Upper lobe of left lung (tissue), 4 donors: ENCODE measurements around the gene CA6.

Experiments
- EP300 ChIP-seq, 4 donors: sonication (generic); formaldehyde crosslinking; IDR thresholded peaks; one replicate each; pipeline ENCODE4 v1.5.1; 2017; ENCODE audit warnings: antibody characterized with exemption in 4 of 4, control low read depth in 2 of 4
- POLR2A ChIP-seq, 4 donors: fragments of 450-650 bp; IDR thresholded peaks; one replicate each; pipeline ENCODE4 v1.5.1; 2016 to 2017; ENCODE audit warnings: antibody characterized with exemption in 4 of 4, mild to moderate bottlenecking in 2 of 4
- POLR2AphosphoS5 ChIP-seq, 2 donors: sonication (generic); formaldehyde crosslinking; IDR thresholded peaks; one replicate each; pipeline ENCODE4 v1.5.1; 2017; ENCODE audit warnings: antibody characterized with exemption in 2 of 2
- TF ChIP-seq, protein P1 (sequence below), 6 experiments: fragments of 450-650 bp in 4 of 6; fragments of 200-600 bp in 2 of 6; sonication (generic) in 2 of 6; IDR thresholded peaks; one replicate each; pipeline ENCODE4 v1.5.1; 2016 to 2019; ENCODE audit warnings: antibody characterized with exemption in 6 of 6

DNA sequence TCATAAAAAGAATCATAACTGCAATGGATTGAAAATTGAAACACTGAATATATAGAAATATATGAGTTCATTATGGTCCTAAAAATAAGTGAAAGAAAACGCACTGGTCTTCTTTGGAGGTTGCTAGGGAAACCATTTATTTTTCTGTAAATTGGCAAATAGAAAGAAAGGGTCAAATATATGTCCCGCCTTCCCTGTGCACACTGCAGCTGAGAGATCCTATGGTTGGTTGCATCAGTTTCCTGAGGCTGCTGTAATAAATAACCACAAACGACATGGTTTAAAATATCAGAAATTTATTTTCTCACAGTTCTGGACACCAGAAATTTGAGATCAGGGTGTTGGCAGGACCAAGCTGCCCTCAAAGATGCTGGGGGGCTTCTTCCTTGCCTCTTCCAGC, 35.0 kb downstream of the CA6 start:
- TF ChIP-seq, protein P1, sequence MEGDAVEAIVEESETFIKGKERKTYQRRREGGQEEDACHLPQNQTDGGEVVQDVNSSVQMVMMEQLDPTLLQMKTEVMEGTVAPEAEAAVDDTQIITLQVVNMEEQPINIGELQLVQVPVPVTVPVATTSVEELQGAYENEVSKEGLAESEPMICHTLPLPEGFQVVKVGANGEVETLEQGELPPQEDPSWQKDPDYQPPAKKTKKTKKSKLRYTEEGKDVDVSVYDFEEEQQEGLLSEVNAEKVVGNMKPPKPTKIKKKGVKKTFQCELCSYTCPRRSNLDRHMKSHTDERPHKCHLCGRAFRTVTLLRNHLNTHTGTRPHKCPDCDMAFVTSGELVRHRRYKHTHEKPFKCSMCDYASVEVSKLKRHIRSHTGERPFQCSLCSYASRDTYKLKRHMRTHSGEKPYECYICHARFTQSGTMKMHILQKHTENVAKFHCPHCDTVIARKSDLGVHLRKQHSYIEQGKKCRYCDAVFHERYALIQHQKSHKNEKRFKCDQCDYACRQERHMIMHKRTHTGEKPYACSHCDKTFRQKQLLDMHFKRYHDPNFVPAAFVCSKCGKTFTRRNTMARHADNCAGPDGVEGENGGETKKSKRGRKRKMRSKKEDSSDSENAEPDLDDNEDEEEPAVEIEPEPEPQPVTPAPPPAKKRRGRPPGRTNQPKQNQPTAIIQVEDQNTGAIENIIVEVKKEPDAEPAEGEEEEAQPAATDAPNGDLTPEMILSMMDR (IDR thresholded peaks at IDR 0.05), result no peak
- TF ChIP-seq POLR2A (IDR thresholded peaks at IDR 0.05), result no peak
- no peak for TF ChIP-seq POLR2AphosphoS5 (IDR thresholded peaks at IDR 0.05)
- TF ChIP-seq EP300 (IDR thresholded peaks at IDR 0.05), result no peak
